Head of caudate nucleus (tissue), 42 donors: ENCODE data around the gene GSE1.

ENCODE experiments used
- DNase-seq, 42 donors: peaks; one replicate each; pipeline versions ENCODE4 v3.0.0 to v3.0.0-alpha.2; 2020 to 2021; ENCODE audit warnings: mixed read lengths in 7 of 42
- intact Hi-C: fragments of 100-400 bp; cut with DNase I; formaldehyde crosslinking; loops from one replicate; pipeline ENCODE4 v1.15.0; 2022

Gene GSE1

DNA sequence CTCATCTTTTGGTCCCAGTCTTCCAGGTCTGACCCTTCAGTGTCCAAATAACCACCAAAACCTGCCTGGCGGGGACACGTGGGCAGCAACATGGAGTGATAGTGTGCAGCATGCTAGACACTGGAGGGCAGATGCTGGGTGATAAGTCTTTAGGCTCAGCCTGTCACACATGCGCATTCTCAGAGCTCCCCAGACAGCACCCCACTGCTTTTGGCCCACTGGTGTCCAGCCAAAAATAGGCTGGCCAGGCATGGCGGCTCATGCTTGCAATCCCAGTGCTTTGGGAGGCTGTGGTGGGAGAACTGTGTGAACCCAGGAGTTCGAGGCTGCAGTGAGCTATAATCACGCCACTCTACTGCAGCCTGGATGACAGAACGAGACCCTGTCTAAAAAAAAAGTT, 63.3 kb downstream of the GSE1 start:
- no peak for DNase-seq
- intact Hi-C loops, result no loop called here

DNA sequence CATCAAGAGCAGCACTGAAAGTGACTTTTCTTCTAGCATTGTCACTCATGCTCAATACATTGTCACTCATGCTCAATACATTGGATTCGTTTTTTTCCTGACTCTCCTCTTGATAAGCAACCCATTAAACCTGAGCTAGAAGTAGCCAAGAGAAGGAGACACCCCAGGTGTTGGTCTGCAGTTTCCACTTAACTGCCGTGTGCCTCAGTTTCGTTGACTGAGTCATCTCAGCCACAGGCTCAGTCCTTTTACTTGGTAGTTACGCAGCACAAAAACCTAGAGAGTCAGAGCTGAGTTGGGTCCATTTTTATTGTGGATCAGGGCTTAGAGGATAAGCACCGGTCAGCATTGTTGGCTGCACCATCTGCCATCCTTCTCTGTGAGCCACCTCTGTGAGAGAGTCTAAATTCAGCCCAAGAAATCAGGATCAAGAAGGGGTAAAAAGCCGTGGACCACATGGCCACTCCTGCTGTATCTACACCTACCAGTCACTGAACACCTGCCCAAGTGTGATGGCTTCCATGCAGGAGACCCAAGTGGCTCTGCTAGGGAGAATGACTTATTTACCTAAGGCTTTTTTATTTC, 64.4 kb downstream of the GSE1 start:
- intact Hi-C loops, result no loop called here

DNA sequence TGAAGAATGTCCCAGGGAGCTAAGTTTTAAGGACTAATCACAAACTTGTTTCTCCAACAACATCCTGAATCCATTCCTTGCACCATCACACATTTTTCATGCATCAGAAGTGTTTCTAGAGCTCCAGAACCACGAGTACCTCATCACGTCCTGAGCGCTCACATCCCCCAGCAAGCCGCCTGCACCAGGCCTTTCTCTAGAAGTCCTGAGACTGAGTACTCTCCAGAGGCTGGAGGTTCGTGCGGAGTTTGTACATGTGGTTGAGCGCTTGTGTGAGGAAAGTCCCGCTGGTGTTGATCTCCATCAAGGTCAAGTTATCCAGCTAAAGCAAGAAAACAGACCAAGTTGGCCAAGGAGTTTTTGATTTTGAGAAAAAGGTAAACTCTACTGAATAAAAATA, 64.9 kb downstream of the GSE1 start:
- intact Hi-C loops, result no loop called here
- no peak for DNase-seq

More for the DNA sequence above, 64.4 kb downstream of the GSE1 start:
- no peak for DNase-seq

DNA sequence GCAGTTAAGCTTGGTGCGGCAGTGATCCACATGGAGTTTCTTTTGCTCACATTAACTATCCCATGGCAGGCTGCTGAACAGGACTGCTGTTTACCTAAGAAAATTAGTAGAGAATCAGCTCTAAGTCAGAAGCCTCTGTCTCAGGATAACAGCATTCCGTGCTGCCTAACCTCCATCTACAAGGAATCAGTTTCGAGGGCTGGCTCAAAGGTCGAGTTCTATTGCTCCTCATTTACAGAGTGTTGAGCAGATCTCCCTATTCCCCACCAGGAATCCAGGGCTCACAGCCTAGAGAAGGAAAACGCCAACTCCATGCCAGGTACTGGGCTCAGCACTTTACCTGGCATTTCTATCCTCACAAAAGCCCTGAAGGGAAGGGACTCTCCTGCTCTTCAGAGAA, 65.7 kb downstream of the GSE1 start:
- DNase-seq, result no peak
- intact Hi-C loops, result no loop called here

DNA sequence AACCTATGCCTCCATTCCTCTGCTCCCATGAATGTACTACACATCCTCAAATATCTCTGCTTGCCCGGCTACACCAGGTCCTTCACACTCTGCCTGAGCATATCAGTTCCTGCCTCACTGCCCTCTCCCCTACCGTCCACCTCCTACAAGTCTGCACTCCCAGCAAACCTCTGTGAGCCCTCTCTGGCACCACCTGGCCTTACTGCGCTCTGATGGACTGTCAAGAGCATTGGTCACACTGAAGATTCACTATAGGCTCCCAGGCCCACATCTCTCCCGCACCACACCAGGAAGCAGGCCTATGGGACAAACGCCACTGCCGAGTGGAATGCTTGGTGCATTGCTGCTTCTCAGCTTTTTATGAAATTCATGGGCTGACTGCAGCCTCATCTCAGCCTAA, 66.7 kb downstream of the GSE1 start:
- no peak for DNase-seq
- intact Hi-C loops, result no loop called here

DNA sequence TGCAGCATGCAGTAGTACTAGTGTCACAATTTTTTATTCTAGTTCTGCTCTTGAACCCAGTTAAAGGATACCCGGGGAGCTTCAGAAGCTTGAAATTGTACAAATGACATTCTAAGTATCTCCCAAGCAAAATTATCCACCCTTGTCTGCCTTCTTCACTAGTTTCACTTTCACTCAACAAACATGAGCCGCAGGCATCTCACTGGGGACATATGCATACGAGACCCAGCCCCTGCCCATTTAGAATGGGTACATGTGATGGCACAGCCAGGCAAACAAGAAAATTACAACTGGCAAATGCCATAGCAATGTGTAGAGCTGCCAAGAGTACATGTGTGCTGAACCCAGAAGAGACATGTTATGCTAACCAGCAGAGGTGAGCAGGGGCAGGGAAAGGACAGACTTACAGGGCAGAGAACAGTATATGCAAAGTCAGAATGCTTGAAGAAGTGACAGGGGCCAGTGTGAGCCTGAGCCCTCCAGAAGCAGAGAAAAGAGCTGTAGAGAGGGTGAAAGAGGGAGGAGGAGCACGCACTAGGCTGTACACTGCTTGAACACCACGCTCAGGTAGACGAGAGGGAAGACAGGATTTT, 67.3 kb downstream of the GSE1 start:
- intact Hi-C loops, result no loop called here

DNA sequence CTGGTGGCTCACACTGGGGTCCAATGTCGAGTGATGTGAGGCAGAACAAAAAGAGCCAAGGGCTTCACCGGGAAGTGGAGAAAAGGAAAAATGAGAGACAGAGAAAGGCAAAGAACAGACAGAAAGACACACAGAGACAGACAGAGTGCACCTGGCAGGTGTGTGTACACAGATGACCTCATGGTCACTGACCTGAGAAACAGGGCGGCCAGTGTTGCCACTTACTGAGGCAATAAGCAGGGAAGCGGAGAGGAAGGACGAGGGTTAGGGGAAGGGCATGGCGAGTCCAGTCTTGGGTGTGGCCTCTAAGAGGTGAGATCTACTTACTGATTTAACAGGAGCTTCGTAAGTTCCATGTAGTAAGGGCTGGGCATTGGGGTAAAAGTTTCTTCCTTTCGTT, 68.1 kb downstream of the GSE1 start:
- no peak for DNase-seq
- intact Hi-C loops, result no loop called here

More for the DNA sequence above, 67.3 kb downstream of the GSE1 start:
- no peak for DNase-seq

DNA sequence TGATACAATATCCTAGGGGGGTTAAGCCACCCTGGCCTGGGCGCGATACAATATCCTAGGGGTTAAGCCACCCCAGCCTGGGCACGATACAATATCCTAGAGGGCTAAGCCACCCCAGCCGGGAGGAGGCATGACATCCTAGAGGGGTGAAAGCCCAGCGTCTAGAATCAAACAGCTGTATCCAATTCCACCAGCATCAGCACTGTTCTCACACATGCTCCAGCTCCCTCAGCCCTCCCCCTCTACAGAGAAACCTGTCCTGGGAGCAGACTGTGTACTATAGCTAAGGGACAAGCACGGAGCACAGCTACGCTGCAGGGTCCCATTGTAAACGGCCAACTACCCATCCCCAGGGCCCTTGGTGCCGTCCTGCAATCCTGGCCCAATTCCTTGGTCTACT, 69.4 kb downstream of the GSE1 start:
- no peak for DNase-seq
- intact Hi-C loops, result no loop called here

DNA sequence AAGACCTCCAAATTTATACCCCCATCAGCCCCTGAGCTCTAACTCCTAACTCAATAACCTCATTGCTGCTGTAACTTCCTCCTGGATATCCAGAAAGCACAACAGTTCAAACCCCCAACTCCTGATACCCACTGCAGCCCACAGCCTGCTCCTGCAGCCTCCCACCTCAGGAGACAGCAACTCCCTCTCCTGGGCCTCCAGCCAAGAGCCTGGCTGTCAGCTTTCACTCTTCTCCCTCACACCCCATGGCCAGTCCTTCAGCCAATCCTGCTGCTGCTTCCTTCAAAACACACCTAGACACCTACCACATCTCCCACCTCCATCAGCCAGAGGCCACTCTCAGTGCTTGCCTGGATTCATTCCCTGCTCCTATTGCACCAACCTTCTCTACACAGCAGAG, 70.2 kb downstream of the GSE1 start:
- no peak for DNase-seq
- intact Hi-C loops, result no loop called here

DNA sequence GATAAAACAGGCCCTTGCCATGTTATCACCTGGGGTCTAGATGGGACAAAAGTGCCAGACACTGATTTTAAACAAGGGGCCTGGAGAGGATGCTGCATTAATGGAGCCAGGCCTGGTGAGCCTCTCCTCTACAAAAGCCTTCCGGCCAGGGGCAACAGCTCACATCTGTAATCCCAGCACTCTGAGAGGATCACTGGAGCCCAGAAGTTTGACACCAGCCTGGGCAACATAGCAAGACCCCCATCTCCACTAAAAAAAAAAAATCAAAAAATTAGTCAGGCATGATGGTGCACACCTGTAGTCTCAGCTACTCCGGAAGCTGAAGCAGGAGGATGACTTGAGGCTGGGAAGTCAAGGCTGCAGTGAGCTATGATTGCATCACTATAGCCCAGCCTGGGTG, 72.1 kb downstream of the GSE1 start:
- intact Hi-C loops, result no loop called here
- DNase-seq, result no peak

DNA sequence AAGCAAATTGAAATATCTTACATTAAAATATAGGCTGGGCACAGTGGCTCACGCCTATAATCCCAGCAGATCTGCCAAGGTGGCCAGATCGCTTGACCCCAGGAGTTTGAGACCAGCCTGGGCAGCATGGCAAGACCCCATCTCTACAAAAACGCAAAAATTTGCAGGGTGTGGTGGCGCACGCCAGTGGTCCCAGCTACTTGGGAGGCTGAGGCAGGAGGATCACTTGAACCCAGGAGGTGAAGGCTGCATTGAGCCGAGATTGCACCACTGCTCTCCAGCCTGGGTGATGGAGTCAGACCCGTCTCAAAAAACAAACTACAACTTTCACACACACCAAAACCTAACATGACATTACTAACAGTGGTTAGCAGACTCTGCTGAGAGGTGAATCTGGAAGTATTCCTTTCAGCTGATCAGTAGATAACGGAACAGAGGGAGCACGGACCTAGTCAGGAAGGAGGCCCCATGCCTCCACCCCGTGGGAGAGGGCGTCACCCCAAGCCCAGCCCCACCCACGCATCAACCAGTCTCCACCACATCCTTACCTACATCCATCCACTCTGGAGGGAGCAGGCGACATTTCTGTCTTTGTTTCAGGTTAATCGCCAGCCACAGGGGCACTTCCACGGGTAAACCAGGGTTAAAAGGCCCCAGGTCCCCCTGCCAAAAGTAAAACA, 73.9 kb downstream of the GSE1 start:
- no peak for DNase-seq
- intact Hi-C loops, result no loop called here

DNA sequence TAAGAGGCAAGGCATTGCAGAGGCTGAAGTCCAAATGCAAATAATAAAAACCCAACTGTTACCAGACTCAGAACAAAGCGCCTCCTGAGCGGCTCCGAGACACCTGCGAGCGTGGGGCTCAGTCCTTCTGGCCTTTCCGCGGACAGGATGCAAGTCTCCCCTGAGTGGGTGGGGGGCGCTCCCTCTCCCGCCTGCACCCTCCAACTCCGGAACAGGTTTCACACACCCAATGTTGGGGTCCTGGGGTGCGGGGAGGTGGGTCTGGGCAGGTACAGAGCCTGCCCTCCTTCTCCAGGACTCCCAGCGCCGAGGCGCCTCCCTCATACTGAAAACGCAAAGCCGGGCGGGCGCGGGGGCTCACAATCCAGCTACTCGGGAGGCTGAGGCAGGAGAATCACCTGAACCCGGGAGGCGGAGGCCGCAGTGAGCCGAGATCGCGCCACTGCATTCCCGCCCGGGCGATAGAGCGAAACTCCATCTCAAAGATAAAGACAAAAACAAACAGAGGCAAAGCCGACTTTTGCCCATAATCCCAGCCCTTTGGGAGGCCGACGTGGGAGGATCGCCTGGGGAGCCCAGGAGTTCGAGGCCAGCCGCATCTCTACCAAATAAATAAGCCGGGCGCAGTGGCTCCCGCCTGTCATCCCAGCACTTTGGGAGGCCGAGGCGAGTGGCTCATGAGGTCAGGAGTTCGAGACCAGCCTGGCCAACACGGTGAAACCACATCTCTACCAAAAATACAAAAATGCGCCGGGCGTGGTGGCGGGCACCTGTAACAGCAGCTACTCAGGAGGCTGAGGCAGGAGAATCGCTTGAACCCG, 74.7 kb downstream of the GSE1 start:
- DNase-seq, result no peak
- intact Hi-C loops, result no loop called here

DNA sequence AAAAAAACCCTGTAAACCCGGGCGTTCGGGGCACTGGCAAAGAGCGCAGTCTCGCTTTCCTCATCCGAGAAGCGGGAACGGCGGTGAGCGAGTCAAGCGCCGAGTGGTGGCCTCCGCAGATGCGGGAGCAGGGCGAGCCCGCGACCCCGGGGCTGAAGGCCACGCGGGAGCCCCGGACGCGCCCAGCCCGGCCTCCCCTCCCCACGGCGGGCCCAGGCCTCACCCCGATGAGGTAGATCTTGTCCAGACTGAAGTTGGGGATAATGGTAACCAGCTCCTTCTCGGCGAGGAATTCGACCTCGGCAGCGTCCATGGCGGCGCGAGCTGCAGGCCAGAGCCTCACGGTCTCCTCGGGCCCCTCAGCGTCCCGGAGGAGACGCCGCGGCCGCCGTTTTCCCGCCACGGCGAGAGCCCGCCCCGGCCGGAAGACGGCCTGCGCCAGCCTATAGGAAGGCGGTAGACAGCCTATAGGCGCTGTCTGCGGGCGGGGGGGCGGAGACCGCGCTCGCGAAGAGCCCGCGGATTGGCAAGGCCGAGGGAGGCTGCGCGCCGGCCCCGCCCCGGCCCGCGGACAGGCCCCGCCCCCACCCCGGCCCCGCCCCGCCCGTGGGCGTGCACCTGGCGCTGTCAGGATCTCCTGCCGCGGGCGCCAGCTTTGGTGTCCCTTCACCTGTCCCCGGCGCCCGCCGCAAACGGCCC, 75.6 kb downstream of the GSE1 start, which contains the start of gene GINS2:
TSS of gene GINS2 (minus strand) at position 369 of the 699 bp plus-strand sequence. CDS start at position 313, 56 bp downstream.
- intact Hi-C loops, result no loop called here
- peak; percentile 69 to 93 (median 89) for DNase-seq

DNA sequence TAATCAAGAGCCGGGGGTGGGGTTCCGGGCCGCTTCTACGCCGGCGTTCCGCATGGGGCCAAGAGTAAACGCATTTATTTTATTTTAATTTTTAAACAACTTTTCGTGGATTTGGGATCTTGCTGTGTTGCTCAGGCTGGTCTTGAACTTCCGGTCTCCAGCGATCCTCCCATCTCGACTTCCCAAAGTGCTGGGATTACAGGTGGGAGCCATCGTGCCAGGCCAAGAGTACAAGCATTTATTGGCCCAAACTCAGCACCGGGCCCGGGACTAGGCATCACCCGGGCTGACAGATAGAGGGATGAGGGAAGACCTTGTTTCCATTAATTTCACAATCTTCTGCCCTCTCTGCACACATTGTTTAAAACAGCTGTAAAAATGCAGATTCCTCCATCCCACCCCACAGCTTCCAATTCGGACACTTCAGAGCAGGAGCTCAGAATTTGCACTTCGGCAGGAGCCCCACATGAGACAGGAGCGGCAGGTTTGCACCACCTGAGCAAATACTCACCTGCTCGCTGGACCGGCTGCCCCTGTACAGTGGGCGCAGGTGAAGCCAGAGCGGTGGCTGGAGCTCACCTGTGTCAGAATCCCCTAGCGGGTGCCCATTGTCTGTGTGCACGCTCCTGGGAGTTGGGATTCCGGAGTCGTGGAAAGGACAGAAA, 76.3 kb downstream of the GSE1 start:
- DNase-seq, result no peak
- intact Hi-C loops, result no loop called here

DNA sequence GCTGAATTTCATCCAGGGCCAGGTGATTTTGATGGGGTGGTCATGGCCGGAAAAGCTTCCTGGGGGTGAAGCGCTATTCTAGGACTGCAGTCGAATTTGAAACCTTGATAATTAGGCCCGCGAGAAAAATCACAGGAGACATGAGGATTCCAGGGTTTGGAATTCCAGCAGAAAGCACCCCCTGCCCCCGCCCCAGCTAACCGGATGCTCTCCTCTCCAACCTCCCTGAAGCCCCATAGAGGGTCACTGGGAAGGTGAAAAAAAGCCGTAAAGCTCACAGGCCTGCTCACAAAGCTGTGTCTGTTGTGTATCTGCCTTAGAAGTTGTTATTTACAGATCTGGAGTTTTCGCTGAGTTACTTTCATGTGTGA, 76.8 kb downstream of the GSE1 start:
- DNase-seq, result no peak
- intact Hi-C loops, result no loop called here

DNA sequence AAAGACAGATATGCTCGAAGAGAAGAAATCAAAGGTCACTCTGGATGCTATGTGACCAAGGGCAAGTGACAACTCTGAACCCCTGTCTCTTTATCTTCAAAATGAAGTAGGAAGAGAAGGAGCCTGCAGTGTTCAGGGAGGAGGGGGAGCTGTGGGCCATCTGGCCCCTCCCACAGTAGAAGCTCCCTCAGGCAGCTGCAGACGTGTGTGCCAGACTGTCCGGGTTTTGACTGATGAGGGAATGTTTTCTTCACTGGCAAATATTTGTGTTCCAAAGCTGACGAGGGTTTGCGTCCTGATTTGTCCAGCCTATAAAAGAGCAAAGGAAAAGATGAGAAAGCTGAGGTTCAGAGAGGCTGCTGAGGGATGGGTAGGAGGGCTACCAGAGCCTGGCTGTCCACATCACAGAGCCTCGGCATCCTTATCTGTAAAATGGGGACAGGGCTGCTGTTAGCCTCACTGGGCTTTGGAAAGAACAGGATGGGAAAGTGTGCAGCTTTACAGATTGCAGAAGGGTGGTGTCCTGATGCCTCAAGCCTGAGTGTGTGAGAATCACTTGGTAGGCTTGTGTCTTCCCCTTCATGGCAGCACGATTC, 77.4 kb downstream of the GSE1 start:
- intact Hi-C loops, result no loop called here
- DNase-seq, result peak in 1 of 42 donors; percentile 9

DNA sequence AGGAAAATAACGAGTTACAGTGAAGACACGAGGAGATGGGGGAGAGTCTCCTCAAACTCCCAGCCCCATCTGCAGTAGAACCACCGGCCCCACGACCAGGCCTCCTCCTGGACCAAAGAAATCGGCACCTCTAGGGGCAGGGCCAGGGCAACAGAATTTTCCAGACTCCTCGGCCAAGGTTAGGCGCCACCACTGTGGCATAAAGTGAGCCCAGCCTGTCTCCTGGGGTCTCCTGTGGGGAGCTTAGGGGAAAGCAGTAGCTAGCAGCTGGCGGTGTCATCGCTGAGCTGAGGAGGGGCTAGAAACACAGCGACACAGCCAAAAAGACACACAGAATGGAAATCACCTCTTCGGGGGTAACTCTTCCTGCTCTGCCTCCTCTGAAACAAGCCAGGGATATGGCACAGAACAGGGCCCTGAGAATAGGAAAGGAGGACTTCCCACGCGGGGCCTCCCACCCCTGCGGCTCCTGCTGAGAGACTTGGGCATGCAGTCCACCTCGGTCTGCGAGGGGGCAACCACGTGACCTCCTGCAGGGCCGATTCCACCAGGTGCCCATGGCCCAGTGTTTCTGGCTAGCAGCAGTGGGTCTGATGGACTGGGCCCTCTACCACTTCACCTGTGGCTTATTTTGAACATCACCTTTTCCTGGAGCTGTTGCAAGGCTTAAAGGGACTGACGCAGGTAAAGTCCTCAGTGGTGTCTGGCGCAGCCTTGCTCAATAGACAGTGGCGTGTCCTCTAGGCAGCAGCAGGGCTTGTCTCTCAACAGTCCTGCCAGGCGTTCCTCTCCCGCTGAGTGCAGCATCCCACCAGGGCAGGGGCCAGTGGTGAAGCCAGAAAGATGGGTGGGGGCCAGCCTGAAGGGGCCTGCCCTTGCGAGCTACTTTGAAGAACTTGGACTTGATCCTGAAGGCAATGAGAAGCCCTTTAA, 82.3 kb downstream of the GSE1 start:
- intact Hi-C loops, result no loop called here
- DNase-seq, result no peak
